Ovary (tissue), 9 donors: ENCODE measurements around the gene AADACL3. TPM values are rescaled to one million over a fixed set of nuclear protein-coding genes. Genes with fewer than 3 reads are reported as not detected.

Experiments
- DNase-seq, 5 donors: peaks; one replicate each; pipeline ENCODE4 v3.0.0-alpha.2; 2019 to 2020
- H3K27ac ChIP-seq, 2 donors: fragments of 200-600 bp; one replicate each; pipeline versions ENCODE4 v1.5.1 to v1.8.0; 2019 to 2022
- H3K27me3 ChIP-seq: fragments of 200-600 bp; one replicate; pipeline ENCODE4 v1.8.0; 2022
- H3K36me3 ChIP-seq: fragments of 200-600 bp; sonication (generic); one replicate; pipeline ENCODE4 v1.5.1; 2019
- H3K4me1 ChIP-seq: one replicate; pipeline ENCODE4 v1.8.1; 2013; ENCODE audit warnings: mild to moderate bottlenecking, moderate library complexity; ENCODE audit not compliant: insufficient read depth
- H3K4me3 ChIP-seq: fragments of 200-600 bp; sonication (generic); one replicate; pipeline ENCODE4 v1.5.1; 2017
- H3K9me3 ChIP-seq, 2 donors: fragments of 200-600 bp in 1 of 2; sonication (generic) in 1 of 2; one replicate each; pipeline versions ENCODE4 v1.5.1 to v1.8.1; 2013 to 2019; ENCODE audit warnings: mild to moderate bottlenecking in 1 of 2, moderate library complexity in 1 of 2
- CTCF ChIP-seq, 3 donors: fragments of 450-650 bp in 2 of 3; fragments of 200-600 bp in 1 of 3; IDR thresholded peaks; one replicate each; pipeline versions ENCODE4 v1.5.1 to v1.8.0; 2016 to 2022; ENCODE audit warnings: antibody characterized with exemption in 3 of 3, mild to moderate bottlenecking in 1 of 3
- EP300 ChIP-seq: sonication (generic); formaldehyde crosslinking; IDR thresholded peaks from one replicate; pipeline ENCODE4 v1.6.1; 2017; ENCODE audit warnings: antibody characterized with exemption
- POLR2A ChIP-seq: fragments of 450-650 bp; IDR thresholded peaks from one replicate; pipeline ENCODE4 v1.6.1; 2017; ENCODE audit warnings: antibody characterized with exemption, mild to moderate bottlenecking, moderate library complexity
- WGBS, 3 donors: extraction: QIAGEN DNeasy Blood & Tissue Kit in 1 of 3; methylation state at CpG; one replicate each; pipeline versions ENCODE4 v1.1.5 to v1.1.7; 2013 to 2017; 5-methylcytosine and 5-hydroxymethylcytosine counted together
- intact Hi-C, 4 donors: fragments of 100-400 bp; cut with DNase I; formaldehyde crosslinking; loops; one replicate each; pipeline versions ENCODE4 v1.11.0 to v1.15.1; 2022 to 2023
- polyA plus RNA-seq, 2 donors: library from polyadenylated mRNA; stranded (reverse); fragments of 200-250 nt in 1 of 2; fragments of 350-450 nt in 1 of 2; fragmentation: Illumina TruSeq in 1 of 2; extraction: RNeasy Lipid Tissue Mini Kit (QIAGEN cat#74804) in 1 of 2; gene quantifications; one replicate each; pipeline ENCODE4 v1.2.3, GENCODE V29; 2013 to 2014
- total RNA-seq, 7 donors: library from RNA; depleted of rRNA in 2 of 7; stranded (reverse); fragments of >200 nt in 2 of 7; fragmentation: NEBNext Ultra II Directional in 3 of 7; extraction: Animal tissue kit (Norgen Biotek cat#: 25700) in 3 of 7; gene quantifications; one replicate each; pipeline versions ENCODE4 v1.1.0 to v1.2.4, GENCODE V29; 2016 to 2023
- donor health status: DM: no; HTN: no; CAD: no; lungs with moderate emphysema.
- donor health status: DM: no; HTN: no; CAD: no.
- donor health status: Bipolar disorder and iron deficiency.
- donor health status: DM: yes; HTN: yes; CAD: no.
- donor health status: DM: no; HTN: no; CAD: no.
- donor health status: DM: yes; HTN: yes; CAD: no.

AADACL3 gene
- total and polyA plus RNA-seq, 9 donors = not detected

DNA sequence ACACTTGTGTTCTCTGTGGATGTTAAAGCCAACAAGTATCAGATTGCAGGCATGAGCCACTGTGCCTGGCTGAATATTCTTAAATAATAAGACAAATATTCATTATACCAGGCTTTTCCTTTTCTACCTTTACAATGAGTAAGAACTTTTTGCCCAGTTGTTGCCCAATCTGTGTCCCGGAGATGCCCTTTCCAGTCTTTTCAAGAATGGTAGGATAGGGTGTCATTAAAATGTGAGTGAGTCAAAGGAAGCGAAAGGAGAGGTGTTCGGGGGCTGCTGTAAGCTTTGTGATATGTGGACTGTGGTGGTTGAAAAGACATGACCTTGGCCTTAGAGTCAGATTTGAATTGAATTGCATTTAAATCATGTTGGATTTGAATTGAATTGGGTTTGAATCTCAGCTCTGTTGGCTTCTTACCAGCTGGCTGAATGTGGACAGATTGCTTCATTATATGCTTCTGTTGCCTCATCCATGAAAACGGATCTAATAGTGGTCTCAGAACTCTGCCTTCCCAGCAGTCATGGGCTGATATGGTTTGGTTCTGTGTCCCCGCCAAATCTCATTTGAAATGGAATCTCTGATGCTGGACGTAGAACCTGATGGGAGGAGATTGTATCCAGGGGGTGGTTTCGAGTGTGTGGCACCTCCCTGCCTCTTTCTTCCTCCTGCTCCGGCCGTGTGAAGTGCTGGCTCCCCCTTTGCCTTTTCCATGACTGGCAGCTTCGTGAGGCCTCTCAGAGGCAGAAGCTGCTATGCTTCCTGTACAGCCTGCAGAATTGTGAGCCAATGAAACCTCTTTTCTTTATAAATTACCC lies 22.7 kb upstream of the AADACL3 start:
- 47 to 62% (median 52%) methylated on average over 10 of the region's 10 CpGs for WGBS, 3 donors
- no peaks in the 10 kb centered on the region for H3K4me1 ChIP-seq
- no peak for DNase-seq
- no peak overlapping the region for H3K27ac ChIP-seq
- intact Hi-C loops = no loop called here
- no peaks in the 10 kb centered on the region for H3K27me3 ChIP-seq
- no peaks in the 10 kb centered on the region for H3K9me3 ChIP-seq
- H3K36me3 ChIP-seq = no peaks in the 10 kb centered on the region
- TF ChIP-seq POLR2A (no peak), EP300 (no peak), CTCF (IDR thresholded peaks at IDR 0.05) (no peak)
- no peak overlapping the region for H3K4me3 ChIP-seq

DNA sequence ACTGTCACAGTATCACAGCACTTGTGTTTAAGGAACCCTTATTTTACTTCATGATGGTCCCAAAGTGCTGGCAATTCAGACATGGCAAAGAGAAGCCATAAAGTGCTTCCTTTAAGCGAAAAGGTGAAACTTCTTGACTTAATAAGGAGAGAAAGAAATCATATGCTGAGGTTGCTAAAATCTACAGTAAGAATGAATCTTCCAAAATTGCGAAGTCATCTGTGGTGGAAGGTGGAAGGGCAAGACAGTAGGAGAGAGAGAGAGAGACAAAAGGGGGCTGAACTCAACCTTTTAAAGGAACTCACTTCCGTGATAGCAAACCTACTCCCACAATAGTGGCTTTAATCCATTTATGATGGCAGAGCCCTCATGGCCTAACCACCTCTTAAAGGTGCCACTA lies 19.3 kb upstream of the AADACL3 start:
- 71 to 80% (median 80%) methylated on average over 3 of the region's 3 CpGs for WGBS, 3 donors
- intact Hi-C loops = no loop called here

DNA sequence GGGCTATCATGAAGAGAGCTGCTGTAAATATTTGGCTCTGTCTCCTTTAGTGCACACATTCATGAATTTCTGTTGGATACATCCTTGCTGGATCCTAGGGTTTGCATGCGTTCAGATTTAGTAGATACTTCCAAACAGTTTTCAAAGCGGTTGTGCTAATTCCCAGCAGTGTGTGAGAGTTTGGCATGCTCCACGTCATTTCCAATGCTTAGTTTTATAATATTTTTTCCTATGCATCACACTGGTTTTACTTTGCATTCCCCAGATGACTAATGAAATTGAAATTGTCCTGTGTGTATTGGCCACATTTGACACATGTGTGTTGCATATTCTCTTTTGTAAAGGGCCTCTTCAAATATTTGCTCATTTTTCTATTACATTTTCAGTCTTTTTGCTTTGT lies 18.5 kb upstream of the AADACL3 start:
- TF ChIP-seq POLR2A (no peak), CTCF (IDR thresholded peaks at IDR 0.05) (no peak), EP300 (no peak)
- Histone ChIP-seq H3K4me1 (no peaks in the 10 kb centered on the region), H3K27me3 (no peaks in the 10 kb centered on the region), H3K4me3 (no peak overlapping the region), H3K27ac (no peak overlapping the region), H3K9me3 (no peaks in the 10 kb centered on the region), H3K36me3 (no peaks in the 10 kb centered on the region)
- intact Hi-C loops = no loop called here
- WGBS, 3 donors = 84 to 91% (median 88%) methylated on average over 3 of the region's 3 CpGs
- DNase-seq = no peak

More for the DNA sequence above, 19.3 kb upstream of the AADACL3 start:
- no peak for DNase-seq
- H3K4me3 ChIP-seq = no peak overlapping the region
- H3K27me3 ChIP-seq = no peaks in the 10 kb centered on the region
- no peaks in the 10 kb centered on the region for H3K4me1 ChIP-seq
- no peaks in the 10 kb centered on the region for H3K9me3 ChIP-seq
- no peak overlapping the region for H3K27ac ChIP-seq
- no peaks in the 10 kb centered on the region for H3K36me3 ChIP-seq
- TF ChIP-seq POLR2A (no peak), EP300 (no peak), CTCF (IDR thresholded peaks at IDR 0.05) (no peak)

GRCh38 chr1:12703821-12704451 lies 12.0 kb upstream of the AADACL3 start:
- intact Hi-C loops = no loop called here
- TF ChIP-seq POLR2A (no peak), EP300 (no peak), CTCF (IDR thresholded peaks at IDR 0.05) (no peak)
- Histone ChIP-seq H3K27ac (no peak overlapping the region), H3K9me3 (no peaks in the 10 kb centered on the region), H3K4me1 (no peaks in the 10 kb centered on the region), H3K27me3 (no peaks in the 10 kb centered on the region), H3K36me3 (no peaks in the 10 kb centered on the region), H3K4me3 (no peak overlapping the region)
- 71 to 76% (median 75%) methylated on average over 6 of the region's 6 CpGs for WGBS, 3 donors
- DNase-seq = no peak
